Heart left ventricle (tissue), 13 donors: ENCODE measurements around the gene MAGI1.

Experiments
- CTCF ChIP-seq, 12 donors: fragments of 200-600 bp; sonication (generic) in 4 of 12; IDR thresholded peaks; one replicate each; pipeline versions ENCODE4 v1.5.0 to v1.8.0; 2018 to 2022; ENCODE audit warnings: antibody characterized with exemption in 12 of 12, mild to moderate bottlenecking in 5 of 12
- POLR2A ChIP-seq, 2 donors: fragments of 450-650 bp; IDR thresholded peaks; one replicate each; pipeline ENCODE4 v1.6.1; 2017; ENCODE audit warnings: antibody characterized with exemption in 2 of 2, mild to moderate bottlenecking in 2 of 2, moderate library complexity in 2 of 2
- donor health status: ischemic (EF 13 %, LVEDD 7.1; RV severe dilation, severe dysfunction).
- donor health status: DM: no; HTN: yes; CAD: no.
- donor health status: DM: no; HTN: no; CAD: no.
- donor health status: ischemic (EF 25% LVEDD 6.9; RV normal size, moderate dysfunction).
- donor health status: ischemic (EF 25% LVEDD 5.7; RV mildly dilated, moderate dysfunction).
- donor health status: ischemic (EF 35%, LVEDD 5.7; RV mildly dilated, moderate dysfunction).
- donor health status: nonischemic (EF 11% LVEDD 7.7; RV severe dilation, severe dysfunction).
- donor health status: DM: yes; HTN: yes; CAD: no.
- donor health status: PGD.
- donor health status: ischemic (EF 29% LVEDD 5.4; RV normal size, mild dysfunction).
- donor health status: nonischemic (EF 23%, LVEDD 6.1; RV moderate dilation, normal function).

GRCh38 chr3:65350801-65351476, 687.8 kb downstream of the MAGI1 start:
- TF ChIP-seq POLR2A (IDR thresholded peaks at IDR 0.05) (no peak), CTCF (IDR thresholded peaks at IDR 0.05) (no peak)
